B cell (primary cell): ENCODE measurements around the gene DMAC2. TPM values are rescaled to one million over a fixed set of nuclear protein-coding genes. Genes with fewer than 3 reads are reported as not detected.

ENCODE experiments used
- ATAC-seq: fragments of 200-7000 bp; cut with Tn5 transposase; one replicate; pipeline ENCODE4 v1.10.0; 2021; ENCODE audit warnings: low read depth, mild to moderate bottlenecking, moderate number of reproducible peaks, moderate library complexity
- CTCF ChIA-PET: fragments of 350-600 bp; sonication (Branson Sonifier 250); formaldehyde crosslinking; loops from one replicate; lab custom pipeline; 2021; ENCODE audit warnings: antibody characterized with exemption, inconsistent platforms; lab: Charles Lee
- POLR2A ChIA-PET: fragments of 350-600 bp; sonication (Branson Sonifier 250); formaldehyde crosslinking; loops from one replicate; lab custom pipeline; 2021; ENCODE audit warnings: antibody characterized with exemption; lab: Charles Lee
- DNase-seq: peaks from one replicate; pipeline ENCODE4 v3.0.0; 2013
- H2AFZ ChIP-seq: 2 replicates; pipeline ENCODE4 v1.6.1; 2012; ENCODE audit warnings: mild to moderate bottlenecking, low read depth, low read length; ENCODE audit not compliant: insufficient read depth, poor library complexity, severe bottlenecking
- H3K27ac ChIP-seq, 2 donors: 1 replicate in 1 of 2; 2 replicates in 1 of 2; pipeline ENCODE4 v1.5.1; 2012 to 2013; ENCODE audit warnings: low read length in 2 of 2, mild to moderate bottlenecking in 2 of 2, moderate library complexity in 1 of 2
- H3K27me3 ChIP-seq, 4 experiments: fragments of 200-600 bp in 1 of 4; sonication (generic) in 1 of 4; replicated peaks in 1 of 4; 1 replicate in 2 of 4; 2 replicates in 2 of 4; pipeline versions ENCODE4 v1.6.1 to v1.7.0; 2013 to 2016; ENCODE audit warnings: low read length in 3 of 4, mild to moderate bottlenecking in 2 of 4, mixed read lengths in 1 of 4, moderate library complexity in 1 of 4; ENCODE audit not compliant: insufficient read depth in 4 of 4, control insufficient read depth in 3 of 4; ENCODE audit errors: control extremely low read depth in 1 of 4
- H3K36me3 ChIP-seq, 2 experiments: replicated peaks in 1 of 2; 1 replicate in 1 of 2; 2 replicates in 1 of 2; pipeline versions ENCODE4 v1.6.1 to v1.7.1; 2013; ENCODE audit warnings: low read length in 1 of 2; ENCODE audit not compliant: insufficient read depth in 2 of 2, control insufficient read depth in 1 of 2; ENCODE audit errors: control extremely low read depth in 1 of 2, extremely low read depth in 1 of 2
- H3K4me1 ChIP-seq, 2 donors: fragments of 200-600 bp in 1 of 2; sonication (generic) in 1 of 2; 1 replicate in 1 of 2; 2 replicates in 1 of 2; pipeline versions ENCODE4 v1.5.1 to v1.6.1; 2013 to 2017; ENCODE audit warnings: low read length in 2 of 2; ENCODE audit not compliant: control insufficient read depth in 2 of 2, insufficient read depth in 2 of 2
- H3K4me2 ChIP-seq: replicated peaks from 2 replicates; pipeline ENCODE3; 2012; ENCODE audit warnings: mild to moderate bottlenecking, low read depth, low read length; ENCODE audit not compliant: poor library complexity, severe bottlenecking
- H3K4me3 ChIP-seq, 5 experiments: fragments of 200-600 bp in 1 of 5; sonication (generic) in 1 of 5; 1 replicate in 3 of 5; 2 replicates in 2 of 5; pipeline versions ENCODE4 v1.5.1 to v1.7.0; 2011 to 2016; ENCODE audit warnings: low read length in 4 of 5, mild to moderate bottlenecking in 4 of 5, low read depth in 2 of 5, control low read depth in 1 of 5, moderate library complexity in 1 of 5; ENCODE audit not compliant: insufficient read depth in 1 of 5; ENCODE audit errors: control extremely low read depth in 1 of 5, extremely low read depth in 1 of 5
- H3K79me2 ChIP-seq: fragments of 200-600 bp; sonication (generic); one replicate; pipeline ENCODE4 v1.6.0; 2016; ENCODE audit warnings: low read length; ENCODE audit not compliant: control insufficient read depth, insufficient read depth
- H3K9ac ChIP-seq: fragments of 200-600 bp; sonication (generic); 2 replicates; pipeline ENCODE4 v1.6.1; 2017; ENCODE audit warnings: mild to moderate bottlenecking, low read length, moderate library complexity
- H3K9me3 ChIP-seq, 3 donors: one replicate each; pipeline versions ENCODE4 v1.6.1 to v1.7.1; 2013; ENCODE audit warnings: low read length in 2 of 3; ENCODE audit not compliant: control insufficient read depth in 2 of 3, insufficient read depth in 1 of 3; ENCODE audit errors: control extremely low read depth in 1 of 3
- H4K20me1 ChIP-seq: 2 replicates; pipeline ENCODE4 v1.6.0; 2012; ENCODE audit warnings: mild to moderate bottlenecking, low read length; ENCODE audit not compliant: insufficient read depth, control insufficient read depth, poor library complexity, severe bottlenecking
- H3K27ac Mint-ChIP-seq: one replicate; pipeline ENCODE4 v1.8.0; 2021; ENCODE audit warnings: mixed read lengths
- H3K27me3 Mint-ChIP-seq: one replicate; pipeline ENCODE4 v1.8.0; 2021; ENCODE audit warnings: mixed read lengths
- H3K4me1 Mint-ChIP-seq: one replicate; pipeline ENCODE4 v1.8.0; 2021; ENCODE audit warnings: mixed read lengths
- H3K4me3 Mint-ChIP-seq: one replicate; pipeline ENCODE4 v1.8.0; 2021; ENCODE audit warnings: mixed read lengths
- H3K9me3 Mint-ChIP-seq: one replicate; pipeline ENCODE4 v1.8.0; 2022; ENCODE audit warnings: mixed read lengths; ENCODE audit not compliant: insufficient read depth
- EZH2 ChIP-seq: IDR thresholded peaks from 2 replicates; pipeline ENCODE4 v1.6.1; 2012; ENCODE audit warnings: borderline replicate concordance, low read depth, mild to moderate bottlenecking, moderate library complexity, low read length; ENCODE audit not compliant: insufficient read depth, poor library complexity, severe bottlenecking
- WGBS: methylation state at CpG from one replicate; pipeline ENCODE4 v1.1.5; 2013; ENCODE audit warnings: missing lambda C conversion rate; ENCODE audit not compliant: insufficient coverage; 5-methylcytosine and 5-hydroxymethylcytosine counted together
- intact Hi-C: fragments of 100-400 bp; cut with micrococcal nuclease; formaldehyde crosslinking; loops from one replicate; pipeline ENCODE4 v1.10.0; 2022
- polyA plus RNA-seq: library from polyadenylated mRNA; depleted of rRNA; stranded (reverse); fragments of >200 nt; gene quantifications from 2 replicates; pipeline ENCODE4 v1.2.3, GENCODE V29; 2012
- total RNA-seq, 2 donors: library from RNA; stranded (reverse); fragments of 120-200 nt in 1 of 2; gene quantifications; 1 replicate in 1 of 2; 2 replicates in 1 of 2; pipeline versions ENCODE4 v1.2.3 to v1.2.4, GENCODE V29; 2013 to 2022
- TF ChIP-seq, protein P1 (sequence below): fragments of 200-600 bp; IDR thresholded peaks from one replicate; pipeline ENCODE4 v1.8.0; 2022; ENCODE audit warnings: antibody characterized with exemption, mild to moderate bottlenecking

DMAC2 gene
- total and polyA plus RNA-seq, 2 donors (not counting 1 experiment from before 2014, with no cell fraction given), result 31.8 to 41.7 TPM

GRCh38 chr19:41443813-41444455 is 4.2 kb upstream of the DMAC2 start:
- H3K27ac Mint-ChIP-seq, result peak overlapping the region; percentile 55
- ATAC-seq, result no peak

More at GRCh38 chr19:41443813-41444455, 4.2 kb upstream of the DMAC2 start:
- no peaks in the 10 kb centered on the region for H3K36me3 ChIP-seq
- Mint-ChIP-seq H3K27me3 (peaks cover 17% of the 10 kb centered on the region), H3K4me3 (no peak overlapping the region), H3K4me1 (peaks cover 4% of the 10 kb centered on the region), H3K9me3 (no peaks in the 10 kb centered on the region)
- ChIA-PET CTCF (interaction anchor here (1.3 to 10.7 kb wide), 2 partner anchors 125 to 126 kb away, joined by 7 to 442 read pairs; partner anchors contain the start of gene CEACAM21), POLR2A (no interaction called here)
- H3K9ac ChIP-seq, result no peak overlapping the region
- TF ChIP-seq, protein P1, sequence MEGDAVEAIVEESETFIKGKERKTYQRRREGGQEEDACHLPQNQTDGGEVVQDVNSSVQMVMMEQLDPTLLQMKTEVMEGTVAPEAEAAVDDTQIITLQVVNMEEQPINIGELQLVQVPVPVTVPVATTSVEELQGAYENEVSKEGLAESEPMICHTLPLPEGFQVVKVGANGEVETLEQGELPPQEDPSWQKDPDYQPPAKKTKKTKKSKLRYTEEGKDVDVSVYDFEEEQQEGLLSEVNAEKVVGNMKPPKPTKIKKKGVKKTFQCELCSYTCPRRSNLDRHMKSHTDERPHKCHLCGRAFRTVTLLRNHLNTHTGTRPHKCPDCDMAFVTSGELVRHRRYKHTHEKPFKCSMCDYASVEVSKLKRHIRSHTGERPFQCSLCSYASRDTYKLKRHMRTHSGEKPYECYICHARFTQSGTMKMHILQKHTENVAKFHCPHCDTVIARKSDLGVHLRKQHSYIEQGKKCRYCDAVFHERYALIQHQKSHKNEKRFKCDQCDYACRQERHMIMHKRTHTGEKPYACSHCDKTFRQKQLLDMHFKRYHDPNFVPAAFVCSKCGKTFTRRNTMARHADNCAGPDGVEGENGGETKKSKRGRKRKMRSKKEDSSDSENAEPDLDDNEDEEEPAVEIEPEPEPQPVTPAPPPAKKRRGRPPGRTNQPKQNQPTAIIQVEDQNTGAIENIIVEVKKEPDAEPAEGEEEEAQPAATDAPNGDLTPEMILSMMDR, result no peak
- no peak for TF ChIP-seq EZH2
- H3K27ac ChIP-seq, result no peak overlapping the region
- H3K4me3 ChIP-seq, result no peak overlapping the region
- peaks cover 10% of the 10 kb centered on the region for H3K79me2 ChIP-seq
- H2AFZ ChIP-seq, result no peak overlapping the region
- H3K4me1 ChIP-seq, result peaks cover 5 to 15% of the 10 kb centered on the region in 2 donors
- DNase-seq, result no peak
- intact Hi-C loops, result no loop called here
- H3K27me3 ChIP-seq, result peaks cover 0 to 4% (median 0%) of the 10 kb centered on the region in 4 experiments
- H3K9me3 ChIP-seq, result no peaks in the 10 kb centered on the region
- WGBS, result 90% methylated on average over 6 of the region's 6 CpGs
- no peaks in the 10 kb centered on the region for H4K20me1 ChIP-seq
- no peak overlapping the region for H3K4me2 ChIP-seq
